ENCODE data around the gene PHF14.
"Not testable (repeated sequence)": the region's sequence is repeated elsewhere in the genome, so short reads cannot be mapped to it uniquely, and the experiment has no call there.

The PHF14 gene, protein sequence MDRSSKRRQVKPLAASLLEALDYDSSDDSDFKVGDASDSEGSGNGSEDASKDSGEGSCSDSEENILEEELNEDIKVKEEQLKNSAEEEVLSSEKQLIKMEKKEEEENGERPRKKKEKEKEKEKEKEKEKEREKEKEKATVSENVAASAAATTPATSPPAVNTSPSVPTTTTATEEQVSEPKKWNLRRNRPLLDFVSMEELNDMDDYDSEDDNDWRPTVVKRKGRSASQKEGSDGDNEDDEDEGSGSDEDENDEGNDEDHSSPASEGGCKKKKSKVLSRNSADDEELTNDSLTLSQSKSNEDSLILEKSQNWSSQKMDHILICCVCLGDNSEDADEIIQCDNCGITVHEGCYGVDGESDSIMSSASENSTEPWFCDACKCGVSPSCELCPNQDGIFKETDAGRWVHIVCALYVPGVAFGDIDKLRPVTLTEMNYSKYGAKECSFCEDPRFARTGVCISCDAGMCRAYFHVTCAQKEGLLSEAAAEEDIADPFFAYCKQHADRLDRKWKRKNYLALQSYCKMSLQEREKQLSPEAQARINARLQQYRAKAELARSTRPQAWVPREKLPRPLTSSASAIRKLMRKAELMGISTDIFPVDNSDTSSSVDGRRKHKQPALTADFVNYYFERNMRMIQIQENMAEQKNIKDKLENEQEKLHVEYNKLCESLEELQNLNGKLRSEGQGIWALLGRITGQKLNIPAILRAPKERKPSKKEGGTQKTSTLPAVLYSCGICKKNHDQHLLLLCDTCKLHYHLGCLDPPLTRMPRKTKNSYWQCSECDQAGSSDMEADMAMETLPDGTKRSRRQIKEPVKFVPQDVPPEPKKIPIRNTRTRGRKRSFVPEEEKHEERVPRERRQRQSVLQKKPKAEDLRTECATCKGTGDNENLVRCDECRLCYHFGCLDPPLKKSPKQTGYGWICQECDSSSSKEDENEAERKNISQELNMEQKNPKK

DNA sequence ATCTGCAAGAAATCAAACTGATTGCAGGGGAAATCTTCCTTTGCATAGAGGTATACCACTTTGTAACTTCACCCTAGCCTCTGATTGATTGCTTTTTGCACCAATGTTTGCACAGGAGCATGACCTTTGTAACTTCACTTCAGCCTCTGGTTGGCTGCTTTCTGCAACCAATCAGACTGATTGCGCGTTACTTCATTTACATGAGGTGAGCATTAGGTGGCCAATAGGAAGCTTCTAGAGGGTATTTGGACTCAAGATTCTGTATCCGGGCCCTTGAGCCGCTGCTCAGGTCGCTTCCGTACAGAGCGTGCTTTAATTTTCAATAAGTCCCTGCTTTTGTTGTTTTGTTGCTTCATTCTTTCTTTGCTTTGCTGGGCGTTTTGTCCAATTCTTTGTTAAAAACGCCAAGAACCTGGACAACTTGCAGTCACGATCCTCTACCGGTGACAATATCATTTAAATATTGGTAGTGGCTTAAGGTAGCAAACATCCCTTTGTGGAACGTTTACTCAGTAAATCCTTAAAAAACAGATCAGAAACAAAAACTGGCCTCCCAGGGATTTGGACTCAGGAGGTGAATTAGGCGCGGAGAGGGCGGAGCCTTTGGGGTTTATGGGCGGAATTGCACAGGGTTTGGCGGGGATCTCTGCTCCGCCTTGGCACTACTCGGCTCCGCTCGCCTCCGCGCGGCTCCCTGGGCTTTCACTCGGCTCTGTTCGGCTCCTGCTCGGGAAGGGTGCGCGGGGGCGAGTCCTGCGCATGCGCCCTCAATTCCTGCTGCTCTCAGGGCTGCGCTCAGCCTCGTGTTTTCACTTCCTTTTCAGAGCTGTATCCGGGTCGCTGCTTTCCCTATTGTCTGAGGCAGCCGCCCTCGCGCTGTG, at the start of gene PHF14:
PHF14 (plus strand) TSS at position 812 of the 881 bp plus-strand sequence. CDS start 452 bp downstream, outside the sequence.
- peak; percentile 93 for DNase-seq

DNA sequence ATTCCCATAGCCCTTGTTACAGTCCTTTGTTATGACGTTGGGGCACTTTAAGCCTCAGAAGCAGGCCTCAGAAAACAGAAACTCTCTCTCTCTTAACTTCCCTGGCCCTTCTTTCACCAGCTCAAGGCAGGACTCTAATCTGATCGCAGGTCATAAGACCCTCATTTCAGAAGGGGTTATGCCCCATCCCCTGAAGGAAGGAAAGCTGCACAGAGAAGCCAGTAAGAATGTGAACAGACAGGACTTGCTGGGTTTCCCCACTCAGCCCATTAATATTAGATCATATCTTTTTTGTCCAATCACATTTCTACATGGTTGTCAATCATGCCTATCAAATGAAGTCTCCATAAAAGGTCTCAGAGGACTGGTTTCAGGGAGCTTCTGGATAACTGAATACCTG, 49.3 kb upstream of the PHF14 start:
- no peak for DNase-seq

DNA sequence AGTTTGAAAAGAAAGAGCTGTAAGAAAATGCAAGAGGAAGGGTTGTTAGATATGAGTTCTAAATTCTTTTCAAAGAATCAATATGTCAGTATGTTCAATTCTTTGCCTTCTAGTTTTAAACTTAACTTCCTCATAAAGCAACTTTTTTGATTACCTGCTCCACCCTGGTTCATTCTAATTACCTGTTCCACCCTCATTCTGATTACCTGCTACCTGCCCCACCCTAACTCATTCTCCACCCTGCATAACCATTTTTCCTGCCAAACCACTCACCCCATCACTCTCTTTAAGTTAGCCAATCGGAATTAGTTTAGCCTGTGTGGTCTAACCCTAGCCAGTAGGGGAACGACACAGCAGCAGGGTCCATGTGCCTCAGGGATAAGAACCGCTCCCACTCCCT, 45.5 kb upstream of the PHF14 start:
- DNase-seq = not testable (repeated sequence)

DNA sequence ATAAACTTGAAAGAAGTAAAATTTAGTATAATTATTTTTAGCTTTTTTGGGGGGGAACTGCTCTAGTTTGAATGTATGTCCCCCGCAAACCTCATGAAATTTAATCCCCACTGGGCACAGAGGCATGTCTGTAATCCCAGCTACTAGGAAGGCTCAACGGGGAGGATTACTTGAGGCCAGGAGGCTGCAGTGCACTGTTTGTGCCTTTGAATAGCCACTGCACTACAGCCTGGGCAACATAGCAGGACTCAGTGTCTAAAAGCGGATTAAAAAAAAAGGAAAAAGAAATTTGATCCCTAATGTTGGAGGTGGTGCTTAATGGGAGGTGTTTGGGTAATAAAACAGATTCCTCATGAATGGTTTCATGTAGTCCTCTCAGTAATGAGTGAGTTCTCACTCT, 43.1 kb upstream of the PHF14 start:
- no peak for DNase-seq

DNA sequence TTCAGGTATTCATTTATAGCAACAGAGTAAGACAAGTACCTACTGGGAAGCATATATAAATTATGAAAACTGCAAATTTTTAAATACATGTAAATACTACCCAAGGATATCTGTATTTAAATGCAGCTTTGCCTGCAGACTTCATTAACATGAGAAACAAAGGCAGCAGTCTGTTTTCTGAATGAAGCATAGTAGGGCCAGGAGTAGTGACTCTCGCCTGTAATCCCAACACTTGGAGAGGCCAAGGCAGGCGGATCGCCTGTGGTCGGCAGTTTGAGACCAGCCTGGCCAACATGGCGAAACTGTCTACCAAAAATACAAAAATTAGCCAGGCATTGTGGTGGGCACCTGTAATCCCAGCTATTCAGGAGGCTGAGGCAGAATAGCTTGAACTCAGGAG, 42.5 kb upstream of the PHF14 start:
- no peak for DNase-seq

DNA sequence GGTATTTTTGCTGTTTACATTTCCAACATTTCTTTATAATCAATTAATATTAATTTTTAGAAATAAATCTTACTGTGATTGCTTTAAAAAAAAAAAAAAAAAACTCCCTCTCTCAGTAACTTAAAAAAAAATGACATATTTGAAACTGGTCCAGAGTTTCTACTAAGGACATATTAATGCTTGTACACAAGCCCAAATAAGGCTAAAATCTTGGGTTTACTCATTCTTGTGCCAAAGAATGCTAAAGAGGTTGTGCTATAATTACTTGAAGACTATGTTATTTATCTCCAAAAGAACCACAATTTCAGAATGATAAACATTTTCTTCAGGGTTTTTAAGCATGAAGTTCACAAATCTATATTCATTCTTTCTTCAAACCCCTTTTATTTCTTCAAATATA, 39.4 kb upstream of the PHF14 start:
- DNase-seq = no peak

DNA sequence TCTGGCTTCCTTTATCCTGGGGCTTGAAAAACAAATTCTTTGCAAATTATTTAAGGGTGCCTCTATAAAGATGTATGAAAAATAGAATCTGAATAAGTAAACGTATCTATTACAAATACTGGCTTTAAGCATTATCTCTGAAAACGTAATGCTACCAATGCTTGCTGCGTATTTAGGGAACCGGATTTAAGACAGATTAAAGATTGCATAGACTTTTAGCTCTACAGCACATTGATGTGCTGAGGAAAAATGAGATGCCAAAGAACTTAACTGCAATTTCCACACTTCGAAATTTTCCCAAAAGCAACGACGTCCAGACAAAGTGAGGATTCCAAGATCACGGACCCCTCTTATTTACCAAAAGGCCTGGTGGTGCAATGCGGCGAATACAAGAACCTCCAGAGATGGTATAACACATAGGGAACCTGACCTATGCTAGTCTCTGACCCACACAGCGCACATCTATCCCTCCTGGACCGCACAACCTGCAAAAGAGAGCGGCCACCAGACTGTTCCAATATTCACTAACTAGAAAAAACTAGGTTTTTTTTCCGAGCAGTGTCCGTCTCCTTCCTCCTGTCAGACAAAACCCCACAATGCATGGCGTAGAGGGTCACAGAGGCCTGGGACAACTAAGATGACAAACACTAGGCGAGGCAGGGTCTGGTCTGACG, 34.3 kb upstream of the PHF14 start:
- DNase-seq = no peak

DNA sequence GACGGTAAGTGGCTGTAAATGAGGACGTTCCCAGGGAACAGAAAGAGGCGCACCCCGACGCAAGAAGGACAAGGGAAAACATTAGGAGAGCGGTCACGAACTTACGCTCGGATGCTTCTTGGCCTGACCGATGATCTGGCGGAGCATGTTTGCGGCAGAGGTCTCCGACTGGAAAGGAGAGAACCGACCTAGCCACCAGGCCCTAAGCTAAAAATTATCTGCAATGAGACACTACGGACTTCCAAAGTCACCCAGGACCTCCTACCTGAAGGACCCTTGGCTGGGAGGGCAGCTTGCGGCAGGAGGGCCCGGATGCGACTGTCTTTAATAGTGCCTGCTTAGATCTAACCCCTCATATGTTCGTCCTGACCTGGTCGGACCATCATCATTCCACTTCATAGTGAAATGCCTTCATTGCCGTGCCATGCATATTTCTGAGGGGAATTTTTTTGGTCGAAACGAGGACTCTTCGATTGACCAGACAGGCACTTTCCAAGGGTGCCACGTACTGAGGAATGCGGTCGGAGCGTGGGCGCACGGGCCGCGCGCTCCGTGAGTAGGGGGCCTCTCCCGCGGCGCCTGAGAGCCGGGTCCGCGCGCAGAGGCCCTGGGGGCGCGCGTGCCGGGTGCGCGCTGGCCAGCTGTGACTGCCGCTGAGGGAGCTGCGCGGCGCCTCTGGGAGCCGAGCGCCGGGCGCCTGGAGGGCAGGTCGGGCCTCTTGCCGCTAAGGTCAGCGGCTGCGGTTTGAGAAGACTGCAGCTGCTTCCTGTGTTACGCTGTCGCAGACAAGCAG, 33.6 kb upstream of the PHF14 start:
- DNase-seq = peak; percentile 88

DNA sequence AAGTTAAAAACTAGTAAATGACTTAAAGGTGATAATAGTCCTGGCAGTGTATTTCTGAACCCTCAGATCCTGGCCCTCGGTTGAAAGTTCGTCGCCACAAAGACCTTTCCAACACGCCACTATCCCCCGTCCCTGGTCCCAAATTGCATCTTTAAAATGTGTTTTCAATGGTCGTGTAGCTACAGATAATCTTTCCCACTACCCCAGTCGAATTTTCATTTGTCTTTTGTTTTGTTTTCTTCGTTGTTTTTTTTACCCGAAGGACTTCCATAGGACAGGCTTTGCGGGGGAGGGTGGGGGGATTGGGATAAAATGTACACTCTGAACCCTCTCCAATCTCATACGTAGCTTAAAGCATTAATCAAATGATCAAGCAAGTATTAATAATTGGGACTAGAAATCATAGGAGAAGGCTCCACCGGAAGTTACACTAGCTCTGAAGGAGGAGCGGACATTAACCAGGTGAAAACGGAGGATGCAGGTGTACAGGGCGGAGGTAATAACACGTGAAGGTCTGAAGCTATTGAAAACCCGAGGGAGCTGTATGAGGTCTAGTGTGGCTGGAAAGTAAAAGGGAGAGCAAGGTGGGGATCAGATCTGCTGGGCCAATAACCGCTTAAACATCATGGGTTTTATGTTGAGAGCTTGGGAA, 32.8 kb upstream of the PHF14 start:
- no peak for DNase-seq

DNA sequence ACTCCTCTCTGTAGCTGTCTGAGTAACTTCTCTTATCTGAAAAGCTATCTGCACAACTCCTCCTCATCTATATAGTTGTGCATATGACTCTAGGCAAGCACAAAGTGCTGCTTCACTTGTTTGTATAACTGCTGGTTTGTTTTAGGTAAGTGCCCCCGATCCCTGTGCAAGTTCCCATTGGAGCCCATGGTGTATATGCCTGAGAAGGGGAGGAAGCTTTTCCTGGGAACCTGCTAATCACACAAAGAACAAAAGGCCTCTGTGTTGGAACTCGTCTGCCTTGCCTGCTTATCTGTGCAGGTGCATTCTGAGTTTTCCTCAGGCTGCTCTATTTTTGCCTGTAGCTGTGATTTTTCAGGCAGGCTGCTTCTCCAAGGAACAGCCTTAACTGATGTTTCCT, 23.2 kb upstream of the PHF14 start:
- no peak for DNase-seq

DNA sequence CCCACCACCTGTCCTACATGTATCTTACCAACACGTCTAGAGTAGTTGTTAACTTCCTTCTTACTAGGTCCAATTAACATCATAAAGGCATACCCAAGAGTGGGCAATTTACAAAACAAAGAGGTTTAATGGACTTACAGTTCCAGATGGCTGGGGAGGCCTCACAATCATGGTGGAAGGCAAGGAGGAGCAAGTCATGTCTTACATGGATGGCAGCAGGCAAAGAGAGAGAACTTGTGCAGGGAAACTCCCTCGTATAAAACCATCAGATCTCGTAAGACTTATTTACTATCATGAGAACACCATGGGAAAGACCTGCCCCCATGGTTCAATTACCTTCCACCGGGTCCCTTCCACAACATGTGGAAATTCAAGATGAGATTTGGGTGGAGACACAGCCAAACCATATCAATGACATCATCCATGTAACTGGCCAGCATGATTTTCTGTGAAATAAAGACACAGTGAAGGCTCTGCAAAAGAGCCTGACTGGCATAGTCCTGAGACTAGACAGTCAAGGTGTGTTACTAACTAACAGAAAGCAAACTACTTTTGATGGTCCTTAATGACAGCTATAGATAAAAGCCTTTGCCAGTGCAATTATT, 22.6 kb upstream of the PHF14 start:
- not testable (repeated sequence) for DNase-seq

DNA sequence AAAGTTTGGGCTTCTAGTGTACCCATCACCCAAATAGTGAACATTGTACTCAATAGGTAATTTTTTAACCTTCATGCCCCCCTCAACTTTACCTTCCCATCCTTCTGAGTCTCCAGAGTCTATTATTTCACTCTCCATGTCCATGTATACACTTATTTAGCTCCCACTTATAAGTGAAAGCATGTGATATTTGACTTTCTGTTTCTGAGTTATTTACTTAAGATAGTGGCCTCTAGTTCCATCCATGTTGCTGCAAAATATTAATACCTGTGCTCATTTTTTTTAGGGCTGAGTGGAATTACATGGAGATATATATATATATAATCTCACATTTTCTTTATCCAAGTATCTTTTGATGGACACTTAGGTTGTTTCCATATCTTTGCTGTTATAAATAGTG, 21.1 kb upstream of the PHF14 start:
- no peak for DNase-seq

DNA sequence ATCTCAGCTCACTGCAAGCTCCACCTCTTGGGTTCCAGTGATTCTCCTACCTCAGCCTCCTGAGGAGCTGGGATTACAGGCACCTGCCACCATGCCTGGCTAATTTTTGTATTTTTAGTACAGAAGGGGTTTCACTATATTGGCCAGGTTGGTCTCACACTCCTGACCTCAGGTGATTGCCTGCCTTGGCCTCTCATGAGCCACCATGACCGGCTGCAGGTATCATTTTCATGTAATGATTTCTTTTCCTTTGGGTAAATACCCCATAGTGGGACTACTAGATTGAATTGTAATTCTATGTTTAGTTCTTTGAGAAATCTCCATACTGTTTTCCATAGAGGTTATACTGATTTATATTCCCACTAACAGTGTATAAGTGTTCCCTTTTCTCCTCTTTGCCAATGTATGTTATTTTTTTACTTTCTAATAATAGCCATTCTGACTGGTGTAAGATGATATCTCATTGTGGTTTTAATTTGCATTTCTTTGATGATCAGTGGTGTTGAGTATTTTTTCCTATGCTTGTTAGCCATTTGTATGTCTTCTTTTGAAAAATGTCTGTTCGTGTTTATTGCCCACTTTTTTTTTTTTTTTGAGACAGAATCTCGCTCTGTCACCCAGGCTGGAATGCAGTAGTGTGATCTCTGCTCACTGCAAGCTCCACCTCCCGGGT, 20.5 kb upstream of the PHF14 start:
- not testable (repeated sequence) for DNase-seq

DNA sequence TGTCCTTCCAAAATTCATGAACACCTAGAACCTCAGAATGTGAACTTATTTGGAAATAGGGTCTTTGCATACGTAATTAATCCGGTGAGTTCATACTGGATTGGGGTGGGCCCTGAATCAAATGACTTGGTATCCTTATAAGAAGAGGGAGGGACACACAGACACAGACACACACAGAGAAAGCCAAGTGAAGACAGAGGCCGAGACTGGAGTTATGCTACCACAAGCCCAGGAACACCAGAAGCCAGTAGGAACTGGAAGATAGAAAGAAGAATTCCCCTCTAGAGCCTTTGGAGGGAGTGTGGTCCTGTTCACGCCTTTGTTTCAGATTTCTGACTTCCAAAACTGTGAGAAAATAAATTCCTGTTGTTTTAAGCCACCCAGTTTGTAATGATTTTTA, 17.1 kb upstream of the PHF14 start:
- DNase-seq = no peak

DNA sequence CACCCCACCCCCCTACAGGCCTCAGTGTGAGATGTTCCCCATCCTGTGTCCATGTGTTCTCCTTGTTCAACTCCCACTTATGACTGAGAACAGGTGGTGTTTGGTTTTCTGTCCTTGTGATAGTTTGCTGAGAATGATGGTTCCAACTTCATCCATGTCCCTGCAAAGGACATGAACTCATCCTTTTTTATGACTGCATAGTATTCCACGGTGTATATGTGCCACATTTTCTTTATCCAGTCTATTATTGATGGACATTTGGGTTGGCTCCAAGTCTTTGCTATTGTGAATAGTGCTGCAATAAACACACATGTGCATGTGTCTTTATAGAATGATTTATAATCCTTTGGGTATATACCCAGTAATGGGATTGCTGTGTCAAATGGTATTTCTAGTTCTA, 13.4 kb upstream of the PHF14 start:
- not testable (repeated sequence) for DNase-seq

DNA sequence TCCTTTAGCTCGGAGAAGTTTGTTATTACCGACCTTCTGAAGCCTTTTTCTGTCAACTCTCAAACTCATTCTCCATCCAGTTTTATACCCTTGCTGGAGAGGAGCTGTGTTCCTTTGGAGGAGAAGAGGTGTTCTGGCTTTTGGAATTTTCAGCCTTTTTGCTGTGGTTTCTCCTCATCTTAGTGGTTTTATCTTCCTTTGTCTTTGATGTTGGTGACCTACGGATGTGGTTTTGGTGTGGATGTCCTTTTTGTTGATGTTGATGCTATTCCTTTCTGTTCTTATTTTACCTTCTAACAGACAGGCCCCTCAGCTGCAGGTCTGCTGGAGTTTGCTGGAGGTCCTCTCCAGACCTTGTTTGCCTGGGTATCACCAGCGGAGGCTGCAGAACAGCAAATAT, 8.7 kb upstream of the PHF14 start:
- DNase-seq = not testable (repeated sequence)

DNA sequence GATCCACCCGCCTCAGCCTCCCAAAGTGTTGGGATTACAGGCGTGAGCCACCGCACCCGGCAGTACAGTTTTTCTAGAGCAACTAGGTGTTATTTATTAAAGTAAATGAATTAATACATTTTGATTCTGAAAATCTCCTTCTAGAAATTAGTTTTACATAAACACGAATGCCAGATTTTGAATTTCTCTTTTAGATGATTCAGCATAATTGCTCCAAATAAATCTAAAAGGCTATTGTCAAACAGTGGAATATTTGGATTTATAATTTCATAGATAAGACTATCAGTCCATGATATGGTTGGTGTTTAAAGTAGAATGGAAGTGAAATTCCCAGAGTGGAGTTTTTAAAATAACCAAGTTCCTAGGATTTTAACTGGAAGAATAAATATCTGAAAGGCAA, 1.5 kb upstream of the PHF14 start:
- no peak for DNase-seq

DNA sequence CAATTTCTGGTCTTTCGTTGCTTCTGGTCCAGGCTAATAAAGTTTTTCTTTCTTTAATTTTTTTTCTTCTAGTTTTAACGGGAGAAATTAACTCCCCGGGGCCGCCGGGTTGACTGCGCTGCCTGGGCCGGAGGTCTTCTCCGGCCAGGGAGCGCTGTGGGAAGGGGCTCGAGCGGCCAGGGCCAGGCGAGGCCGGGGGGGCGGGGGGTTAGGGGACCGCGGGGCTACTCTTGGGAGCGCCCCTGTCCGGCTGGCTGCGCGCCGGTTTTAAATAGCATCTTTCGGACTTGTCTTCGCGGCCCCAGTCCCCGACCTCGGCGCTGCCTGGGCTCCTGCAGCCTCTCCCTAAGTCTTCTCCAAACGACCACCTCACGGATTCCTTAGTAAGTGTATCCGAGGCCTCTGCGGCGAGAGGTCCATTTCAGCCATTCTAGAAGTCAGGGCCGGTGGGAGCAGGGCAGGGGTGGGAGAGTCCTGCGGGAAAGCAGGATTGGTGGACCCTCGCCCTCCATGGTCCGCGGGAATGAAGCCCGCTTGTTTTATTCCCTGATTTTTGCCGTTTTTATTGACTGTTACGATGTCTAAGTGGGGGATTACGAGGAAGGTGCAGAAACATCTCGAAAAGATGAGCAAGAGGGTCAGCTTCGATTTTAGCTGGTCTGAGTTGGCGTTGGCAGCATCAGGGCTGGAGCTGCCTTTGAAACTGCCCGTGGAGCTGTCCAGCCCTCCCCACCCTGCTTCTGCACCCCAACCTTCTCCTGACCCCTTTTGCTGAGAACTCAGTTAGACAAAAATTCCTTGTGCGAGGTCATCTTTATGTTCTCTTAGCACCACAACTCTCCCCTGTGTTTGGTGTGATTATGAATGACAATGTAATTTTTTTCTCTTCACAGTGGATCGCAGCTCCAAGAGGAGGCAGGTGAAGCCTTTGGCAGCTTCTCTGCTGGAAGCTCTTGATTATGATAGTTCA, 555 bp downstream of the PHF14 start:
- DNase-seq = no peak

DNA sequence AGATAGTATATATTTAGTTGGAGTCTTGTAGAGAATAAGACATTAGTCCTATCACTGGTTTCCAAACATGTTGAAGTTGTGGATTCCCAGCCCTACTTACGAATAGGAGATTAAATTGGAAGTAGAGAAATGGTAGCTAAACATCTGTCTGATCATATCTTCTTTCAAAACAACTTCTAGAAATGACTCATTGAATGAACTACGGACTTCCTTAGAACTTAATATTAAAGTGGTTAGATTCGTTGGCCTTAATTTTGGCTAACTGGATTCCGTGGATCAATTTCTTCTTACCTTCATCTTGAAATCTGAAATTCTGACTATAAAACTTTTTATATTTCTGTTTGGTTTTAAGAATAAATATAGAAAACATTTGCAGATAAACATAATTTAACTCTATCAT, 3.4 kb downstream of the PHF14 start:
- no peak for DNase-seq
